GM21367 (cell line): Measurements from ENCODE around the gene LRRFIP1.
"Not testable (repeated sequence)": the region's sequence is repeated elsewhere in the genome, so short reads cannot be mapped to it uniquely, and the experiment has no call there.

Experiments
- ATAC-seq: cut with Tn5 transposase; IDR thresholded peaks from one replicate; pipeline ENCODE4 v1.9.1; 2021; ENCODE audit not compliant: unreplicated experiment

LRRFIP1 gene

DNA sequence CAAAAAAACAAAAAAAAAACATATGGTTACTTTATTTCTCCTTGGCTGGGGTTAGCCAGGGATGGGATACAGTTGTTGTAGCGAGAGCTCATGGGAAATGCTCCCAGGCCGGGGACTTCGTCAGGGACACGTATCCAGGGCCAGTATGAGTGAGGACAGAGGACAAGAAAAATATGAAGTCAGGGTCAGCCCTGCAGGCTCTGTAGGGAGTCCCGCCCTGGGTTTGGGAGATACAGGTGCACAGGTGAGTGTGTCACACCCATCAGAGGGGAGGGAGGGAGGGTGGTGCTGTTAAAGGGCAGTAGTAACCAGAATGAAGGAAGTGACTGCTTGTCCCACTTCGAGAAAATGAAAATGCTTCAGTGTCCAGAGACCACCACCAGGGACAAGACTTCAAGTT, 115.6 kb downstream of the LRRFIP1 start:
- ATAC-seq: no peak

DNA sequence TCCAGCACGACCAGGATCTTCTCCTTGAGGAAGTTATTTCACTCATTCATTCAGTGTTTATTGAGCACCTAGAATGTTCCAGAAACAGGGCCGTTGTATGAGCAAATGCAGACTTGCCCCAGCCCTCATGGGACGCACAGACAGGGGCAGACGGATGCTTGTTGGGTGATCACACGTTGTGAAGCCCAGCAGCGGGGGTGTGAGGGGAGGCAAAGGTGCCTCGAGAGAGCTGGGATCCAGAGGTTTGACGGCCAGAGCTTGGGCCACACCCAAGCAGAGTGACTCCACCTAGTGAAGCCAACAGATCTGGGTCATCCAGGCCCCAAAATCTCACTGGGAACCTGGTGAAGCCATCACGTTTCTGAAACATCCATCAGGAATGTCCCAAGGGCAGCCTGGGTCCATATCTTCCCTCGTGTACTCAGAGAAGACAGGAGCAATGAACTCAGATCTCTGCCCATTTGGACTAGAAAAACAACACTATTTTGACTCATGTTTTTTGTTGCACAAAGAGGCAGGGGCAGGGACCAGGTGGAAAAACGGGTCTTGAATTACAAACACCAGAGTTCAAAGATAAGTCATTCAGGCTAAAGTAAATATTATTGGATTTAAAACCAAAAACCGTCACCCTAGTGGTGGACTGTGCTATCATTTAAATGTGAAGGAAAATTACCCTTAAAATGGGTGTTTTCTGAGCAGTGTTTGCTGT, 116.3 kb downstream of the LRRFIP1 start:
- ATAC-seq: no peak

- no peak for ATAC-seq
Observed at GRCh38 chr2:237744270-237744612, 116.9 kb downstream of the LRRFIP1 start.

DNA sequence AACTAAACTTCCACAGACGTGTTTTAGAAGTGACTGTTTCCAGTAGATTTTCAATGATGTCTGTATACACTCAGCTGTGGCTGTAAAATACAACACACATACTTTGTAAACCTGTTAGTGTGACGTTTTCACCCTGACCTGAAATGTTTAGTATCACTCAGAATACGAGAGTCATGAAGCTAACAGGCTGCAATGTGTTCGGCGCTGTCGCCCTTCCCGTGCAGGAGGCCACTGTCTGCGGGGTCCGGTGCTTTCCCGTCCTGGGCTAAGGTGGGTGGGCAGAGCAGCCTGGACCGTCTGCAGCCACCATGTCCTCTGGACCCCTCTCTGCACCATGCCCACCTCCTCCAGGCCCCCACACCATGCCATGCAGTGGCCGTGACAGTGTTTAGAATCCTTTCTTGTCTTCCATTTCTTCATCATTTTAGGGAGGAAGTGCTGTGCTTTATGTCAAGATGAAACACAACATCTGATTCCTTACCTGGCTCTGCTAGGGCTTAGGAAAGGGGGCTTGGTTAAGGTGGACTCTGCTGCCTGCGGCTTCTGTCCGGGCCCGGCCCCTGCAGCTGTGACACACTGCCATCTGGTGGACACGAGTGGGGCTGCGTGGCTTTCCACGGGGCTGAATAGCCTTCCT, 117.3 kb downstream of the LRRFIP1 start:
- no peak for ATAC-seq

DNA sequence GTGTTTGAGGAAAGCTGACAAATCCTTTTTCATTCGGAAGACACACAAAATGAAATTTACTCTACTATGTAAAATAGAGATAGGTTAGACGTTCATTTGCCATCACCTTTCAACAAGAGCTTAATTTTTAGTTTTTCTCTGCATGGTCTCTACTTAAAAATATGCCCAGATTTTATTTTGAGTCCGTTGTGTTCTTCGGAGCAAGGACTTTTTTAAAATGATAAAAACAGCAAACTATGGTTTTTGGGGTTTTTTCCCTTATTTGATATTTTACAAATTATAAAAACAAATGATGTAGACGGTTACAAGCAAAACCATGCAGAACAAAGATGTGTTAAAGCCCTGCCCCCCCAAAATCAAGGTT, 117.8 kb downstream of the LRRFIP1 start:
- no peak for ATAC-seq

GRCh38 chr2:237746302-237747080, 119.1 kb downstream of the LRRFIP1 start:
- no peak for ATAC-seq

GRCh38 chr2:237747189-237747588, 119.8 kb downstream of the LRRFIP1 start:
- no peak for ATAC-seq

GRCh38 chr2:237749002-237749401, 121.6 kb downstream of the LRRFIP1 start:
- ATAC-seq: no peak

DNA sequence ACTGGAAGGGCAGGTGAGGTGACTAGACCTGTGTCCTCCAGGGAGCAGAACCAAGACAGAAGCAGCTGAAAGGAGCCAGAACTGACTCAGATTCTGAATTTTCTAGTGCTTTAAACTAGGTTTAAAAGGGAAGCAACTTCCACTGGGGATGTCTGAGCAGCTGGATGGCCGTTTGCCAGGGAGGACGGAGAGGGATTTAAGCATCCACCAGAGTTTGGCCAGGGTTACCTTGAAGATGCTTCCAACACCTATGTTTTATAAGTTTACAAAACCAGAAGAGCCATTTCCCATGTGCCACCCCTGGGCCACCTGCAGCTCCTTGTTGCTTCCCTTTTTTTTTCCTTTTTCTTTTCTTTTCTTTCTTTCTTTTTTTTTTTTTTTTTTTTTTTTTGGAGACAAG, 122.6 kb downstream of the LRRFIP1 start:
- no peak for ATAC-seq

- ATAC-seq: not testable (repeated sequence)
Observed at GRCh38 chr2:237750441-237750840, 123.1 kb downstream of the LRRFIP1 start.

- ATAC-seq: peak; percentile 89
Observed at GRCh38 chr2:237752761-237753165, 125.4 kb downstream of the LRRFIP1 start.

GRCh38 chr2:237754182-237754581, 126.8 kb downstream of the LRRFIP1 start:
- no peak for ATAC-seq

DNA sequence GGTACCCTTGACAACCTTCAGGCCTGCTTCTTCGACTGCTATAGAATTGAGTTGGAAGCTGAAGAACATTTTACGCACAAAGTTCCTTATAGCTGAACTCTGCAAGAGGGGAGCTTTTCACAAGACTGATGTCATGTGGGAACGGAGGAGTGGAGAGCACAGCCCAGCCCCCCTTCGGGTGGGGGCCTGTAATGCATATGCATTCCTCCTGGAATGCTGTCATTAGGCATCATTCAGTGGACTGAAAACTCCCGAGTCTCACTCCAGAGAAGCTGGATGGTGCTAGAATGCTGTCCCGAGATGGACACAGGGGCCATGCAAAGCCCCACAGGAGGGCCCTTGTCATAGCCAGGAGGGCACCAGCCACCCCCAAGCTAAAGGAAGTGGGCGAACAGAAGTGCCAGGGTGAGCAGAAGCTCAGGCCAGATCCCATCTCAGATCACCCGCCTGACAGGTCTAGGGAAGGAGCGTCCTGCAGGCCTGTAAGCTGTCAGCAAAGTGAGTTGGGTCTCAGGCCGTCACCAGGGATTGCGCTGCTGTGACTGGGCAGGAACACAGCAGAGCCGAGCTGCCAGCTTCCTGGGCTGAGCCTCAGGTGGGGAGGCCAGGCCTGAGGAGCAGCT, 127.3 kb downstream of the LRRFIP1 start:
- ATAC-seq: no peak

- ATAC-seq: no peak
Observed at GRCh38 chr2:237757616-237758015, 130.2 kb downstream of the LRRFIP1 start.

DNA sequence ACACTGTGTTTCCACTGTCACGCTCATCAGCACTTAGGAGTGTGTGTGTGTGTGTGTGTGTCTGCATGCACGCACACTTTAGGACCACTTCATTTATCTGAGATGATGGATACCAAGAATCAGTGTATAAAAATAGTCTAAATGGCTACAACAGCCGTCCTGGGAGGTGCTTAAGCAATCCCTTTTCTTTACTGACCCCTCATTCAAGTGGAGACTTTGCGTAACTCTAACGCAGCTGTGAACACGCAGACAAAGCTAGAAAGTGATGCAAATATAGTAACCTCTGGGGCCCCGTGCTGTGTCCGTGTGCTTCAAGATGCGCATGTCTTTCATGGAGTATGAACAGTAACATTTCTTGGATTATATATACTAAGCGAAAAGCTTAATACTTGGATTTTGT, 130.8 kb downstream of the LRRFIP1 start:
- no peak for ATAC-seq

DNA sequence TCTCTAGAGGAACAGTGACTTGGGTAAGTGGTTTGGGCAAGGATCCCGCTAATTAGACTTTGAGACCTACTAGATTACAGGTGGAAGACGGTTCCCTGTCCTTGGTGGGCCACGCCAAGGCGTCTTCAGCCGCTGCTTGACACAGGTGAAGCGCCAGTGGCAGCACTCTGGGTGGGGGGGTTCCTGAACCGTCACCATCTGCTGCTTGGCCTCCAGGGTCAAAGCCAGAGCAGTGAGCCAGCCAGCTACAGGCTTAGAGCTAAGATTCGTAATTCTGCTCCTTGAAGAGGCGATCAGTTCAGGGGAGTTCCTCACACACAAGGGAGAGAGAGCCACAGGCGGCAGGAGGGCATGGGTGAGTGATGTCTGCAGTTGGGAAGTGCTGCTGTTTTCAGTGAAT, 131.8 kb downstream of the LRRFIP1 start:
- ATAC-seq: no peak

DNA sequence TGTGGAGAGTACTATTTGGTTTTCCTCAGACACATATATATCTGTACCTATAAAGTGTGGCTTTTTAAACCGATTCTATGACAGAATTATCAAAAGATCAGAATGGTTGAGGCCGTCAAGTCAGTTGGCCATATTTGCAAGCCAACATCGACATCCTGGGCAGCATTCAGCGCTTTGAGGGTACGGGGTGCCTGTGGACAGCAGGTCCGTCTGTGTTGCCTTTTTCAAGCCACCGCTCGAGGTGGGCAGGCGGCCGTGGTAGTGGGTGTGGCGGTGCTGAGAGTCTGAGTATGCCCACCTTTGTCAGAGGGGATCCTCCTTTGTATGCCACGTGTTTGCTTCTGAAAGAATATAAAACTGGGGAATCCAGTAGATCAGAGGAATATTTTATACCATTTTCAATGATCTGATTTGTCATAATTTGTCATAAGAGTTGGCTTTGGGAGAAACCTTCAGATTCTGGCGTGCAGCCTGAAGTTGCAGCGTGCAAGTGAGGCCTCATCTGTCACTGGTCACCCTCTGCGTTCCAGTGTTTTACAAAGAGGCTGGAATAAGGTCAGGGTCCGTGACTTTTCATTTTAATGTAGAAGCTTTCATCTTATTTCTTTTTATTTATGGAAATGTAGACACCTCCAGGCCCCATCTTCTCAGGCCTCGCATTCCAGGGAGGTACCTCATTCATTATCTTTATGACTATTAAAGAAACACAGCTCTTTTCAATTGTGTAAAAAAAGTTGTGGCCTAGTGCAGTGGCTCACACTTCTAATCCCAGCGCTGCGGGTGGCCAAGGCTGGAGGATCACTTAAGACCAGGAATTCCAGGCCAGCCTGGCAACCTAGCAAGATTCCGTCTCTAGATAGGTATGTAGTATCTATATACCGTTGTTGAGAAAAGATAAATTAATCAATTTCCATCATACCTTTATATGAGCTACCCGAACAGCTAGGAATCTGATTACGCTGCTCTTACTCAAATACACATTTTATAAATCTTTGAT, 133.4 kb downstream of the LRRFIP1 start:
- ATAC-seq: no peak

DNA sequence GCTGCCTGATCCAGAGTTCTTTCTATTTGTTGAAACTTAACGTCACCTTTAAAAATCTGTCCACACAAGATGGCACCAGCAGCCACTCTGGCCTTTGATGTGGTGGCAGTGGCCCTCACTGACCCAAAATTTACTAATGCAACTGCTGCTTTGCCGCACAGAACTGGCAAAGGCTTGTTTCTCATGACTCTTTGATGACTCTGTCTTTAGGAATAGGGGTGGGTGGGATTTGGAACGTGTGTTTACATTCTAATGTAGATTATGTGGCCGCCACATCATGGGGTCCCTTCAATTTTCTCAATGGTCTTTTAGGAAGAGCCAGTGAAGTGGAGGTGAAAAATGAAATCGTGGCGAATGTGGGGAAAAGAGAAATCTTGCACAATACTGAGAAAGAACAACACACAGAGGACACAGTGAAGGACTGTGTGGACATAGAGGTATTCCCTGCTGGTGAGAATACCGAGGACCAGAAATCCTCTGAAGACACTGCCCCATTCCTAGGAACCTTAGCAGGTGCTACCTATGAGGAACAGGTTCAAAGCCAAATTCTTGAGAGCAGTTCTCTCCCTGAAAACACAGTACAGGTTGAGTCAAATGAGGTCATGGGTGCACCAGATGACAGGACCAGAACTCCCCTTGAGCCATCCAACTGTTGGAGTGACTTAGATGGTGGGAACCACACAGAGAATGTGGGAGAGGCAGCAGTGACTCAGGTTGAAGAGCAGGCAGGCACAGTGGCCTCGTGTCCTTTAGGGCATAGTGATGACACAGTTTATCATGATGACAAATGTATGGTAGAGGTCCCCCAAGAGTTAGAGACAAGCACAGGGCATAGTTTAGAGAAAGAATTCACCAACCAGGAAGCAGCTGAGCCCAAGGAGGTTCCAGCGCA, 135.2 kb downstream of the LRRFIP1 start:
- ATAC-seq: not testable (repeated sequence)

DNA sequence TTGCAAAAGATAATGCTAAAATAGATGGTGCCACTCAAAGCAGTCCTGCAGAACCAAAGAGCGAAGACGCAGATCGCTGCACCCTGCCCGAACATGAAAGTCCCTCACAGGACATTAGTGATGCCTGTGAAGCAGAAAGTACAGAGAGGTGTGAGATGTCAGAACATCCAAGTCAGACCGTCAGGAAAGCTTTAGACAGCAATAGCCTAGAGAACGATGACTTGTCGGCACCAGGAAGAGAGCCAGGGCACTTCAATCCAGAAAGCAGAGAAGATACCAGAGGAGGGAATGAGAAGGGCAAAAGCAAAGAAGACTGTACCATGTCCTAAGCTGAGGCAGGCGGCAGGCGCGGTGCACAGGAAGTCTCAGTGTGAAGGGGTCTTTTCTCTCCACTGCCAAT, 136.4 kb downstream of the LRRFIP1 start:
- ATAC-seq: no peak

DNA sequence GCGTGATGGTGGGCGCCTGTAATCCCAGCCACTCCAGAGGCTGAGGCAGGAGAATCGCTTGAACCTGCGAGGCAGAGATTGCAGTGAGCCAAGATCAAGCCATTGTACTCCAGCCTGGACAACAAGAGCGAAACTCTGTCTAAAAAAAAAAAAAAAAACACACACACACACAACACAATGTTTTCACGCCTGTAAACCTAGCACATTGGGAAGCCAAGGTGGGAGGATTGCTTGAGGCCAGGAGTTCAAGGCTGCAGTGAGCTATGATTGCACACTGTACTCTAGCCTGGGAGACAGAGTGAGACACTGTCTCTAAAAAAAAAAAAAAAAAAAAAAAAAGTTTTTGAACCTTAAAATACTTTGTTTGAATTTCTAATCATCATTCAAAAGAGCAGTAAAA, 137.7 kb downstream of the LRRFIP1 start:
- ATAC-seq: not testable (repeated sequence)
